ENCODE results near the gene PADI1. TPM values are rescaled to one million over a fixed set of nuclear protein-coding genes. Genes with fewer than 3 reads are reported as not detected.
"Not testable (repeated sequence)": the region's sequence is repeated elsewhere in the genome, so short reads cannot be mapped to it uniquely, and the experiment has no call there.

Gene PADI1
- total RNA-seq, 1 experiment from 2014 or later, result 0.02 TPM

DNA sequence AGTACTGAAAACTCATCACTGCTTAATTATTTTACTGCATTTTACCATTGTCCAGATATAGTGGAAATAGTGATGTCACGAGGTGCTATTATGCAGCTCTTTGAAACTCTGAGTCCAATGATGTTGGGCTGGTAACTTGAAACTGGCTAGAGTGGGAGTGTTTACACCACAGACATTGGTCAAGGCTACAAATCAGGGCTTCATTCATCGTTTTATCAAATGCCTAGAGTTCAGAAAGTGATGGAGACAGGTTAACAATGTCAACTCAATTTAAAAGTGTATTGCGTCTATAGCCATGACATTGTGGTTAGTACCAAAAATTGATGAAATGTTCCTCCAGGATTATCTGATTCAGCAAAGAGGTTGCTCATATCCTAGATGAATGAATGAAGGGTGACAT lies 12.7 kb downstream of the PADI1 start:
- DNase-seq (ENCODE audit: low spot score), result no peak

DNA sequence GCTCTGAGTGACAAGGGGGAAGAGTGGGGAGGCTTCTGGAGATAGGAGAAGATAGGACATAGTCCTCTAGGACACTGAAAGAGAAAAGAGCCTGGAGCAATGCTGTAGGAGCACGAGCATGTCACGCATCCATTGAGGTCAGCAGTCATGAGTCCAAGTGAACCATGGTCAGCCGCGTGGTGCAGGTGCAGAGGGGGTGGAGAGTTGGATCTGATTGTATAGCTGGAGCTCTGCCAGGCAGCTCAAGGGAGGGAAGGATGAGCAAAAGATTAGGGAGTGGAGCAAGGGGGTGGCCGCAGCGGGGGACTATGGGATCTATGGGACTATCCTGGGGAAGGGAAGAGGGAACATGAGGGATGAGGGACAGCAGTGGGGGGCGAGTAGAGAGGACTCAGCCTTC lies 14.0 kb downstream of the PADI1 start:
- DNase-seq (ENCODE audit: low spot score), result no peak

DNA sequence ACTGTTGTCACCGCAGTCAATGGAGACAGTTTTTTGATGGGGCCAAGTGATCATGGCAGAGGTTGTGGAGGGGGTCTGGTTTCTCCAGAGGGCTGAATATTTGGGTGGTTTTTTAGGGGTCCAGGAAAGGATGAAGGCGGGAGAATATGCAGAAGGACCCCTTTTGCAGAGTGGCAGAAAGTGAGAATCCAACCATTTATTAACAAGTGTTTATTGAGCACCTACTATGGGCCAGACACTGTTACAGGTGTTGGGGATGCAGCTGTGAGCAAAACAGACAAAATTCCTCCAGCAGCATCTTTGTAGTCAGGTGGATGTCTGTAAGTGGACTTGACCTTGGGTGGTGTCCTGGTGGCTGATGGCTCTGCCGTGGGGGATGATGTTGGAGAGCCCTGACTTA lies 15.4 kb downstream of the PADI1 start:
- DNase-seq (ENCODE audit: low spot score), result no peak

- DNase-seq (ENCODE audit: low spot score), result no peak
Observed at GRCh38 chr1:17222557-17222956, 17.6 kb downstream of the PADI1 start.

DNA sequence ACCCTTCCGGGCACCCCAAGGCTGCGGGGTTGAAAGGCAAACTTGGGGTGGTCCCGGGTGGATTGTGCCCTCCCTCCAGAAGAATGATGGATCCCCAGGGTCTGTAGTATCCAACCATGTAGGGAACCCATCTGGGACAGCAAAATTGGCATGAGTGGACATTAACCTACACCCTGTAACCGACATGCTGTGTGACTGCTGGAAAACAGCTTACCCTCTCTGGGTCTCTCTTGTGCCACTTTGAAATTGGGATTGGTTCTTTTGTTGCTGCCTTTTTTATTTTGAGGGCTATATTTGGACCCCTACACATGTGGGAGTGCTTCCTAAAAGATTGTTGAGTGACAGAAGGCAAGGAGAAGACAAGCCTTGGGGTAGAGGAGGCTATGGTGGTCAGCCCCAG lies 19.5 kb downstream of the PADI1 start:
- no peak for DNase-seq (ENCODE audit: low spot score)

- DNase-seq (ENCODE audit: low spot score), result no peak
Observed at GRCh38 chr1:17225140-17225539, 20.2 kb downstream of the PADI1 start.

DNA sequence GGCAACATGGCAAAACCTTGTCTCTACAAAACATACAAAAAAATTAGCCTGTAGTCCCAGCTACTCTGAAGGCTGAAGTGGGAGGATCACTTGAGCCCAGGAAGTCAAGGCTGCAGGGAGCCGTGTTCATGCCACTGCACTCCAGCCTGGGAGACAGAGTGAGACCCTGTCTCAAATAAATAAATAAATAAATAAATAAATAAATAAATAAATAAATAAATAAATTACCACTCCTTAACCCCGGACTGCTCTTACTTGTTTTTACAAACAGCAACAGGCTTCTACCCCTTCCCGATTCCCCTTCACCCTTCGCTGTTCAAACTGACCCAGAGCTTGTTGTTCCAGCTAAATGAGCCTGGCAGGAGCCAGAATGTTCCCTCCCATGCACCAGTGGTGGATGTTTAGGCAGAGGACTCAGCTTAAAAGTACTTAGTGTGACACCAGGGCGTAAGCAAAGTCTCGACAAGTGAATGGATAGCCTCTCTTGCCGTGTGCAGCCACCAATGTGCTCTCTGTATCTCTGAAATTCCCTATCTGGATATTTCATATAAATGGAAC lies 22.5 kb downstream of the PADI1 start:
- DNase-seq (ENCODE audit: low spot score), result no peak

GRCh38 chr1:17228619-17229018 lies 23.7 kb downstream of the PADI1 start:
- DNase-seq (ENCODE audit: low spot score), result no peak

- no peak for DNase-seq (ENCODE audit: low spot score)
Observed at GRCh38 chr1:17229379-17229778, 24.5 kb downstream of the PADI1 start.

DNA sequence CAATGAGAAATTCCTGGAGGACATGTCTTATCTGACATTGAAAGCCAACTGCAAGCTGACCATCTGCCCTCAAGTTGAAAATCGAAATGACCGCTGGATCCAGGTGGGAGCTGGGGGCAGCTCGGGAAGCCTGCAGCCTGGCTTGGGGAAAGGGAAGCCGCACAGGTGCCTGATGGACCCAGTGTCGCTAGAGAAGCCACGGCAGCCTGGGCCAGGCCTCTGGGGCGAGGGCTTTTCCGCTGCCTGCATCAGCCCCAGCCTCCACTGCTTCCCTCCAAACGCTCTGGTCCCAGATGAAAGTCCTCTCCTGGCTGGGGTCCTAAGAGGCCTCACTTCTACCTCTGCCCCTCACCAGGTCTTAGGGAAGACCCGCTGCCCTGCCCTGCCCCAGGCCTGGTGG lies 25.2 kb downstream of the PADI1 start:
- DNase-seq (ENCODE audit: low spot score), result no peak

- no peak for DNase-seq (ENCODE audit: low spot score)
Observed at GRCh38 chr1:17230671-17231310, 25.9 kb downstream of the PADI1 start.

- DNase-seq (ENCODE audit: low spot score), result peak; percentile 93
Observed at GRCh38 chr1:17232759-17233661, 28.1 kb downstream of the PADI1 start.

DNA sequence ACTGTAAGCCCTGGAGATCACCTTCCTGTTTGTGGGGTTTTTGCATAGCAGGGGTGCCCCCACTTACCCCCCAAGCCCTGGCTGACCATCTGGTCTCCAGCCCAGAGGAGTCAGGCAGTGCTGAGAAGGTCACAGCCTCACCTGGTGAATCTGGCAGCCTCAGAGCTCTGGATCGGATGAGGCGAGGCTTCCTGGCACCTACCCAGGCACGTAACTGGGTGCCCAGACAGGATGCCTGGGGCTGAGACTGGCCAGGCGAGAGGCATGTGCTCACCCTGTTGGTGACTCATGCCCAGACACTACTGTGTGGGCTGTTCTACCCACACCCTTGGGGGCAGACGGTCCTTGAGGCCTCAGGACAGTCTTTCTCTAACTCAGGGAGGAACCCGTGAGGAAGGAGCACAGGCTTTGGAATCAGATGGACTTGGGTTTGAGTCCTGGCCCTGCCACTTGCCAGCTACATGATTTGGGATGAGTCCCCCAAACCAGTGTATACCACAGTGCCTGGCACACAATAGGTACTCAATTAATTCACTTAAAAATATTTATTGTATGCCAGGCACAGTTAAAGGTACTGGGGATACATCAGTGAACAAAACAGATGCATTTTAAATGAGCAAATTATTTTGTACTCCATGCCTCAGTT lies 28.9 kb downstream of the PADI1 start:
- peak; percentile 94 for DNase-seq (ENCODE audit: low spot score)

- no peak for DNase-seq (ENCODE audit: low spot score)
Observed at GRCh38 chr1:17234405-17234804, 29.5 kb downstream of the PADI1 start.

DNA sequence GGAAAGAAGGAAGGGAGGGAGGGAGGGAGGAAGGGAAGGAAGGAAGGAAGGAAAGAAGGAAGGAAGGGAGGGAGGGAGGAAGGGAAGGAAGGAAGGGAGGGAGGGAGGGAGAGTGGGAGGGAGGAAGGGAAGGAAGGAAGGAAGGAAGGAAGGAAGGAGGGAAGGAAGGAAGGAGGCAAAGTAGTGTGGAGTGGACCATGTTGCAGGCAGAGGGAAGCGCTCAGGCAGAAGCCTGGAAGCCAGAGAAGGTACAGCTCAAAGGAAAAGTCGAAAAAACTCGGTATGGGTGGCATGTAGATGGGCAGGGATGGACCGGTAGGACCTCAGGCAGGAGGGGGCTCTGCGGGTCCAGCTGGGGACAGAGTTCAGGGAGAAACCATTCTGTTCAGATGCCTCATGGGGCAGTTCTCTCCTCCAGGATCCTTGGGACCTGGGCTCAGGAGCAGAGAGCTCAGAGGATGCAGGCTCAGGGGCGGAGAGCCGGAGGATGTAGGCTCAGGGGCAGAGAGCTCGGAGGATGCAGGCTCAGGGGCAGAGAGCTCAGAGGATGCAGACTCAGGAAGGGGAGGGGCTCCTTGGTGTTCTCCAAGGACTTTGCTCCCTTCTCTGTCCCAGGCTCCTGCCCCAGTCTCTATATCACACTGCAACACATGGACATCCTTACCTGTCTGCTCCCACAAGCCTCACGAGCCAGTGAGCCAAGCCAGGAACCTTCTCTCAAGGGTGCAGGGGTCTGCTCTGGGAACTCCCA lies 30.4 kb downstream of the PADI1 start:
- DNase-seq (ENCODE audit: low spot score), result no peak

DNA sequence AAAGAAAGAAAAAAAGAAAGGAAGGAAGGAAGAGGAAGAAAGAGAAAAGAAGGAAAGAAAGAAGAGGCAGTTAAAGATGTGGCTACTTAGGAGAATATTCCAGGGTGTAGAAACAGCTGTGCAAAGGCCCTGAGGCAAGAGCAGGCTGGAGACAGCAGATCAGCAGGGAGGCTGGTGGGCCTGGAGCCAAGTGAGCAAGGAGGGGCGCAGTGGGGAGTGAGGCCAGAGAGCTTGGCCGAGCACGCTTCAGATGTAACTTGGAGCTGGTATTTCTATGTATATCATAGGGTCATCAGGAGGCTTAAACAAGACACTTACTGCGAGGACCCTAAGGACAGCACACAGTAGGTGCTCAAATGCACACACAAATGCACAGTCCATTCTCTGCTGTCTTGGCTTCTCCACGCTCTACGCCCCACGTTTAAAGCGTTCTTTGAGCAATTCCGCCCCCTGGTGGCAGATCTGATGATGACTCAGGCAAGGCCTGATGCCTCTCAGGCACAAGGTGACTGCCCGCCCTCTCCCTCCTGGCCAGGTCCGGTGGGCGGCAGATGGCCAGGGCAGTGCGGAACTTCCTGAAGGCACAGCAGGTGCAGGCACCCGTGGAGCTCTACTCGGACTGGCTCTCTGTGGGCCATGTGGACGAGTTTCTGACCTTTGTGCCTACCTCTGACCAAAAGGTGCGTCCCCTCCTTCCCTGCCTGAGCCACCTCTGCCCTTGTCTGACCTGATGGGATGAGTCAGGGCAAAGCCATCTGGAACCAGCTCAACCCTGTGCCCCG lies 32.0 kb downstream of the PADI1 start:
- DNase-seq (ENCODE audit: low spot score), result peak; percentile 88

- DNase-seq (ENCODE audit: low spot score), result no peak
Observed at GRCh38 chr1:17237561-17237903, 32.6 kb downstream of the PADI1 start.

GRCh38 chr1:17239420-17239819 lies 34.5 kb downstream of the PADI1 start:
- DNase-seq (ENCODE audit: low spot score), result peak; percentile 87

DNA sequence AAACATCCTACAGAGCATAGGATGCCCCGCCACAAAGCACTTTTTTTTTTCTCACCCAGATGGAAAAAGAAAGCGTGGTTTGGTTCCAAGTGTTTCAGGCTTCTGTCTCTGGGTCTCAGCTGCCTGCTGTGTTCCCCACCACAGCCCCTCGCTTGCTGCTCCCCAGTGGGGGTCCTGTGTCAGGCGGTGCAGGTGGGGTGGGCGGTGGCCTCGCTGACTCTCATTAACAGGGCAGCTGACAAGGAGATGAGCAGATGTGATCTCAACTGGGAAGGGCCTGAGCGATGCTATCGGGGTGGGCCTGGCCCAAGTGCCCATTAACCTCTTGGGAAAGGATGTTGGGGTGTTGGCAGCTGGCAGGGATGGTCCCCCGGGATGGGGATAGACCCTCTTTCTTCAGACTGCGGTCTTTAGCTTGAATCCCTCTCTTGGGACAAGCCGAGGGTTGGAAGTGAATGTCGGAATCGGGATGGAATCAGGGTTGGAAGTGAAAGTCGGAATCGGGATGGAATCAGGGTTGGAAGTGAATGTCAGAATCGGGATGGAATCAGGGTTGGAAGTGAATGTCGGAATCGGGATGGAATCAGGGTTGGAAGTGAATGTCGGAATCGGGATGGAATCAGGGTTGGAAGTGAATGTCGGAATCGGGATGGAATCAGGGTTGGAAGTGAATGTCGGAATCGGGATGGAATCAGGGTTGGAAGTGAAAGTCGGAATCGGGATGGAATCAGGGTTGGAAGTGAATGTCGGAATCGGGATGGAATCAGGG lies 36.3 kb downstream of the PADI1 start:
- DNase-seq (ENCODE audit: low spot score), result not testable (repeated sequence)

DNA sequence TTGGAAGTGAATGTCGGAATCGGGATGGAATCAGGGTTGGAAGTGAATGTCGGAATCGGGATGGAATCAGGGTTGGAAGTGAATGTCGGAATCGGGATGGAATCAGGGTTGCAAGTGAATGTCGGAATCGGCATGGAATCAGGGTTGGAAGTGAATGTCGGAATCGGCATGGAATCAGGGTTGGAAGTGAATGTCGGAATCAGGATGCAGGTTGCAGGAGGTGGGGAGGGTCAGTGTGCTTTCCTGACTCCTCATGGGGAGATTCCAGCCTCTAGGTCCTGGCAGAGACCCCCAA lies 36.8 kb downstream of the PADI1 start:
- not testable (repeated sequence) for DNase-seq (ENCODE audit: low spot score)

Measured in H4 (cell line).